HG03439 (cell line): ENCODE results near the gene CCDC91.
A peak's percentile ranks its signal among the peaks of the same experiment; 100 is the strongest.
"Not testable (repeated sequence)": the region's sequence is repeated elsewhere in the genome, so short reads cannot be mapped to it uniquely, and the experiment has no call there.

Source experiments
- ATAC-seq: cut with Tn5 transposase; IDR thresholded peaks from one replicate; pipeline ENCODE4 v1.9.1; 2021; ENCODE audit warnings: mild to moderate bottlenecking, moderate library complexity; ENCODE audit not compliant: unreplicated experiment

The CCDC91 gene

GRCh38 chr12:28351414-28351813, 161.2 kb downstream of the CCDC91 start:
- ATAC-seq, result no peak

- no peak for ATAC-seq
Measured at GRCh38 chr12:28355161-28355560, 164.9 kb downstream of the CCDC91 start.

- no peak for ATAC-seq
Measured at GRCh38 chr12:28360253-28360652, 170.0 kb downstream of the CCDC91 start.

GRCh38 chr12:28367326-28367725, 177.1 kb downstream of the CCDC91 start:
- ATAC-seq, result no peak

- no peak for ATAC-seq
Measured at GRCh38 chr12:28367993-28368392, 177.7 kb downstream of the CCDC91 start.

- no peak for ATAC-seq
Measured at GRCh38 chr12:28369483-28369882, 179.2 kb downstream of the CCDC91 start.

- no peak for ATAC-seq
Measured at GRCh38 chr12:28374556-28374955, 184.3 kb downstream of the CCDC91 start.

- ATAC-seq, result no peak
Measured at GRCh38 chr12:28378736-28379135, 188.5 kb downstream of the CCDC91 start.

GRCh38 chr12:28379779-28380178, 189.5 kb downstream of the CCDC91 start:
- ATAC-seq, result not testable (repeated sequence)

GRCh38 chr12:28383368-28383767, 193.1 kb downstream of the CCDC91 start:
- ATAC-seq, result no peak

- no peak for ATAC-seq
Measured at GRCh38 chr12:28388879-28389278, 198.6 kb downstream of the CCDC91 start.

GRCh38 chr12:28390206-28390605, 199.9 kb downstream of the CCDC91 start:
- no peak for ATAC-seq

GRCh38 chr12:28390761-28391385, 200.6 kb downstream of the CCDC91 start:
- ATAC-seq, result no peak

- no peak for ATAC-seq
Measured at GRCh38 chr12:28409892-28410291, 219.6 kb downstream of the CCDC91 start.

GRCh38 chr12:28413460-28414109, 223.3 kb downstream of the CCDC91 start:
- peak; percentile 75 for ATAC-seq

- ATAC-seq, result no peak
Measured at GRCh38 chr12:28415755-28416154, 225.5 kb downstream of the CCDC91 start.

GRCh38 chr12:28421374-28421773, 231.1 kb downstream of the CCDC91 start:
- no peak for ATAC-seq

GRCh38 chr12:28424965-28425364, 234.7 kb downstream of the CCDC91 start:
- no peak for ATAC-seq

- no peak for ATAC-seq
Measured at GRCh38 chr12:28425526-28425925, 235.3 kb downstream of the CCDC91 start.

- ATAC-seq, result no peak
Measured at GRCh38 chr12:28427046-28427445, 236.8 kb downstream of the CCDC91 start.

GRCh38 chr12:28440081-28440608, 249.9 kb downstream of the CCDC91 start:
- no peak for ATAC-seq

GRCh38 chr12:28442101-28442500, 251.8 kb downstream of the CCDC91 start:
- no peak for ATAC-seq
